ENCODE results near the gene CHCHD6.
A peak's percentile ranks its signal among the peaks of the same experiment; 100 is the strongest.

Gene CHCHD6

GRCh38 chr3:126811530-126811929, 107.5 kb downstream of the CHCHD6 start:
- TF ChIP-seq CTCF (conservative IDR thresholded peaks at IDR 0.05; ENCODE audit: control insufficient read depth, insufficient read depth, low read depth, low read length), result no peak
- DNase-seq (ENCODE audit: low read depth), result peak; percentile 63
- H3K4me3 ChIP-seq (ENCODE audit: control insufficient read depth, low read depth, low read length), result no peak overlapping the region

GRCh38 chr3:126816298-126816697, 112.3 kb downstream of the CHCHD6 start:
- no peak for TF ChIP-seq CTCF (conservative IDR thresholded peaks at IDR 0.05; ENCODE audit: control insufficient read depth, insufficient read depth, low read depth, low read length)
- H3K4me3 ChIP-seq (ENCODE audit: control insufficient read depth, low read depth, low read length), result no peak overlapping the region
- DNase-seq (ENCODE audit: low read depth), result no peak

GRCh38 chr3:126816986-126817777, 113.1 kb downstream of the CHCHD6 start:
- no peak overlapping the region for H3K4me3 ChIP-seq (ENCODE audit: control insufficient read depth, low read depth, low read length)
- no peak for TF ChIP-seq CTCF (conservative IDR thresholded peaks at IDR 0.05; ENCODE audit: control insufficient read depth, insufficient read depth, low read depth, low read length)
- peak; percentile 21 for DNase-seq (ENCODE audit: low read depth)

GRCh38 chr3:126817781-126818180, 113.7 kb downstream of the CHCHD6 start:
- no peak overlapping the region for H3K4me3 ChIP-seq (ENCODE audit: control insufficient read depth, low read depth, low read length)
- no peak for DNase-seq (ENCODE audit: low read depth)
- TF ChIP-seq CTCF (conservative IDR thresholded peaks at IDR 0.05; ENCODE audit: control insufficient read depth, insufficient read depth, low read depth, low read length), result no peak

- no peak for DNase-seq (ENCODE audit: low read depth)
- no peak overlapping the region for H3K4me3 ChIP-seq (ENCODE audit: control insufficient read depth, low read depth, low read length)
- TF ChIP-seq CTCF (conservative IDR thresholded peaks at IDR 0.05; ENCODE audit: control insufficient read depth, insufficient read depth, low read depth, low read length), result no peak
These were observed 114.5 kb downstream of the CHCHD6 start for GRCh38 chr3:126818400-126819095.

- no peak for TF ChIP-seq CTCF (conservative IDR thresholded peaks at IDR 0.05; ENCODE audit: control insufficient read depth, insufficient read depth, low read depth, low read length)
- H3K4me3 ChIP-seq (ENCODE audit: control insufficient read depth, low read depth, low read length), result no peak overlapping the region
- DNase-seq (ENCODE audit: low read depth), result peak; percentile 5
These were observed 122.7 kb downstream of the CHCHD6 start for GRCh38 chr3:126826693-126827092.
